Mammary epithelial cell (primary cell): Measurements from ENCODE around the gene RABGAP1L.

Experiments
- CTCF ChIP-seq, 2 donors: IDR thresholded peaks in 1 of 2; conservative IDR thresholded peaks in 1 of 2; 2 replicates each; pipeline ENCODE4 v1.5.1; 2011 to 2012; ENCODE audit warnings: inconsistent platforms in 2 of 2, low read length in 2 of 2, mild to moderate bottlenecking in 2 of 2, control low read depth in 1 of 2, low read depth in 1 of 2; ENCODE audit not compliant: insufficient read depth in 1 of 2; ENCODE audit errors: extremely low read depth in 1 of 2
- EZH2 ChIP-seq: IDR thresholded peaks from 2 replicates; pipeline ENCODE4 v1.6.1; 2012; ENCODE audit warnings: low read length, inconsistent platforms, borderline replicate concordance

GRCh38 chr1:174999216-174999935 lies 840.1 kb downstream of the RABGAP1L start:
- TF ChIP-seq CTCF (conservative IDR thresholded peaks at IDR 0.05 in 1 of 2, IDR thresholded peaks at IDR 0.05 in 1 of 2; ENCODE audit: extremely low read depth in 1 of 2, insufficient read depth in 1 of 2, low read depth in 1 of 2, low read length in 2 of 2) (no peak), EZH2 (no peak)
